Aorta (tissue), 5 donors: ENCODE data around the gene SPACDR. TPM values are rescaled to one million over a fixed set of nuclear protein-coding genes. Genes with fewer than 3 reads are reported as not detected.

ENCODE experiments used
- ATAC-seq: fragments of 200-7000 bp; cut with Tn5 transposase; one replicate; pipeline ENCODE4 v1.9.1; 2022; ENCODE audit warnings: moderate library complexity; ENCODE audit not compliant: low FRiP score
- DNase-seq, 2 donors: peaks; one replicate each; pipeline ENCODE4 v3.0.0-alpha.2; 2020
- H3K27ac ChIP-seq, 2 donors: one replicate each; pipeline ENCODE4 v1.5.1; 2013; ENCODE audit warnings: low read length in 2 of 2, mild to moderate bottlenecking in 2 of 2, moderate library complexity in 2 of 2, control low read depth in 1 of 2, inconsistent platforms in 1 of 2, low read depth in 1 of 2
- H3K27me3 ChIP-seq, 2 donors: one replicate each; pipeline ENCODE4 v1.6.1; 2013; ENCODE audit warnings: control low read depth in 1 of 2, low read length in 1 of 2, mild to moderate bottlenecking in 1 of 2, moderate library complexity in 1 of 2; ENCODE audit not compliant: insufficient read depth in 2 of 2, control insufficient read depth in 1 of 2
- H3K36me3 ChIP-seq, 2 donors: one replicate each; pipeline ENCODE4 v1.6.1; 2013; ENCODE audit warnings: control low read depth in 1 of 2, low read length in 1 of 2, mild to moderate bottlenecking in 1 of 2; ENCODE audit not compliant: insufficient read depth in 2 of 2, control insufficient read depth in 1 of 2
- H3K4me1 ChIP-seq, 2 donors: one replicate each; pipeline ENCODE4 v1.6.1; 2013; ENCODE audit warnings: low read length in 2 of 2, control low read depth in 1 of 2, mild to moderate bottlenecking in 1 of 2, moderate library complexity in 1 of 2; ENCODE audit not compliant: insufficient read depth in 2 of 2, control insufficient read depth in 1 of 2
- H3K4me3 ChIP-seq, 2 donors: one replicate each; pipeline ENCODE4 v1.5.1; 2013; ENCODE audit warnings: low read length in 2 of 2, control low read depth in 1 of 2, mild to moderate bottlenecking in 1 of 2
- H3K9me3 ChIP-seq: one replicate; pipeline ENCODE4 v1.6.1; 2013; ENCODE audit warnings: mild to moderate bottlenecking, low read length; ENCODE audit not compliant: control insufficient read depth
- WGBS, 2 donors: extraction: QIAGEN DNeasy Blood & Tissue Kit; methylation state at CpG; one replicate each; pipeline ENCODE4 v1.1.7; 2013; 5-methylcytosine and 5-hydroxymethylcytosine counted together
- intact Hi-C, 2 donors: fragments of 100-400 bp; cut with DNase I; formaldehyde crosslinking; loops; one replicate each; pipeline versions ENCODE4 v1.14.2 to v1.15.0; 2022
- polyA plus RNA-seq, 2 donors: library from polyadenylated mRNA; stranded (reverse); fragments of 200-250 nt; gene quantifications; one replicate each; pipeline ENCODE4 v1.2.3, GENCODE V29; 2013
- total RNA-seq, 2 donors: library from RNA; stranded (reverse); fragmentation: NEBNext Ultra II Directional; extraction: Animal tissue kit (Norgen Biotek cat#: 25700); gene quantifications; one replicate each; pipeline ENCODE4 v1.2.1, GENCODE V29; 2021
- donor health status: healthy with polysubstance abuse.
- donor health status: Bipolar disorder and iron deficiency.
- donor health status: DM: no; HTN: no; CAD: no.
- donor health status: DM: no; HTN: no; CAD: no.
- donor health status: DM: yes; HTN: yes; CAD: no.

Gene SPACDR
- total and polyA plus RNA-seq, 4 donors: 0.31 to 2.0 (median 1.0) TPM; not detected in 1

- H3K36me3 ChIP-seq: no peaks in the 10 kb centered on the region
- WGBS, 2 donors: 87 to 88% methylated on average over 28 to 30 of the region's 30 CpGs
- no peak overlapping the region for H3K27ac ChIP-seq
- H3K4me3 ChIP-seq: no peak overlapping the region
- ATAC-seq (no peak), DNase-seq (peak in 1 of 2 donors; percentile 76)
- intact Hi-C loops: no loop called here
- no peaks in the 10 kb centered on the region for H3K9me3 ChIP-seq
- no peaks in the 10 kb centered on the region for H3K4me1 ChIP-seq
- H3K27me3 ChIP-seq: no peaks in the 10 kb centered on the region
Measured at GRCh38 chr7:100486753-100487446, 22.8 kb upstream of the SPACDR start.

- H3K9me3 ChIP-seq: no peaks in the 10 kb centered on the region
- intact Hi-C loops: no loop called here
- no peak overlapping the region for H3K27ac ChIP-seq
- DNase-seq: no peak
- H3K27me3 ChIP-seq: no peaks in the 10 kb centered on the region
- no peaks in the 10 kb centered on the region for H3K36me3 ChIP-seq
- no peak for ATAC-seq
- no peak overlapping the region for H3K4me3 ChIP-seq
- WGBS, 2 donors: 92 to 95% methylated on average over 5 of the region's 5 CpGs
- H3K4me1 ChIP-seq: no peaks in the 10 kb centered on the region
Measured at GRCh38 chr7:100486111-100486636, 22.1 kb upstream of the SPACDR start.

GRCh38 chr7:100485471-100485876 lies 21.4 kb upstream of the SPACDR start:
- Histone ChIP-seq H3K27ac (no peak overlapping the region), H3K4me3 (no peak overlapping the region), H3K4me1 (no peaks in the 10 kb centered on the region), H3K36me3 (no peaks in the 10 kb centered on the region), H3K9me3 (no peaks in the 10 kb centered on the region), H3K27me3 (no peaks in the 10 kb centered on the region)
- ATAC-seq (no peak), DNase-seq (no peak)
- intact Hi-C loops: no loop called here
- 89 to 94% methylated on average over 3 to 4 of the region's 4 CpGs for WGBS, 2 donors

DNA sequence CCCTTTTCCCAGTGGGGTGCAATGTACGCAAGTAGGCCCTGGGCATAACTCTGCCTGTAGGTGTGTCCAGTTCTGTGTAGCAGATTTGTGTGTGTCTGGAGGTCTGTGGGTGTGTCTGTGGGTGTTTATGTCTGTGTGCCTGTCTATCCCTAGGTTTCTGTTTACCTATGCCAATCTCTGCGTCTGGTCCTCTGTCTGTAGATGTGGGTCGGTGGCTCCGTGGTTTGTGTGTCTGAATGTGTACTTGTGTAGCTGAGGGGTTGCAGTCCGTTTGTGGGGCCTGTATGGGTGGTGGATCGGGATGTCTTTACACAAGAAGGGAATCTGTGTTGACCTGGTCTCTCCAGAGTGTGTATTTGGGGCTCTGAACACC lies 20.6 kb upstream of the SPACDR start:
- intact Hi-C loops: no loop called here
- Histone ChIP-seq H3K27ac (no peak overlapping the region), H3K4me1 (no peaks in the 10 kb centered on the region), H3K4me3 (no peak overlapping the region), H3K36me3 (no peaks in the 10 kb centered on the region), H3K9me3 (no peaks in the 10 kb centered on the region), H3K27me3 (no peaks in the 10 kb centered on the region)
- WGBS, 2 donors: 90 to 92% methylated on average over 6 of the region's 6 CpGs
- DNase-seq: no peak
- no peak for ATAC-seq

- Histone ChIP-seq H3K36me3 (no peaks in the 10 kb centered on the region), H3K27ac (no peak within 1 kb of the TSS), H3K9me3 (no peaks in the 10 kb centered on the region), H3K4me1 (no peaks in the 10 kb centered on the region), H3K4me3 (peak within 1 kb of the TSS; percentile 38 to 73), H3K27me3 (no peaks in the 10 kb centered on the region)
- intact Hi-C loops: loop anchor here in 1 of 2 donors (1.0 kb wide), 1 partner anchor 15 kb away; no protein-coding TSS in a partner anchor
- ATAC-seq: peak; percentile 65
- peak in 1 of 2 donors; percentile 82 for DNase-seq
- WGBS, 2 donors: 22 to 69% methylated on average over 13 to 45 of the region's 45 CpGs
Measured at GRCh38 chr7:100483722-100484672, 19.9 kb upstream of the SPACDR start, which contains the start of gene NYAP1. Gene NYAP1 (plus strand): TSS chr7:100483927. CDS start chr7:100485312, 1,385 bp downstream.

DNA sequence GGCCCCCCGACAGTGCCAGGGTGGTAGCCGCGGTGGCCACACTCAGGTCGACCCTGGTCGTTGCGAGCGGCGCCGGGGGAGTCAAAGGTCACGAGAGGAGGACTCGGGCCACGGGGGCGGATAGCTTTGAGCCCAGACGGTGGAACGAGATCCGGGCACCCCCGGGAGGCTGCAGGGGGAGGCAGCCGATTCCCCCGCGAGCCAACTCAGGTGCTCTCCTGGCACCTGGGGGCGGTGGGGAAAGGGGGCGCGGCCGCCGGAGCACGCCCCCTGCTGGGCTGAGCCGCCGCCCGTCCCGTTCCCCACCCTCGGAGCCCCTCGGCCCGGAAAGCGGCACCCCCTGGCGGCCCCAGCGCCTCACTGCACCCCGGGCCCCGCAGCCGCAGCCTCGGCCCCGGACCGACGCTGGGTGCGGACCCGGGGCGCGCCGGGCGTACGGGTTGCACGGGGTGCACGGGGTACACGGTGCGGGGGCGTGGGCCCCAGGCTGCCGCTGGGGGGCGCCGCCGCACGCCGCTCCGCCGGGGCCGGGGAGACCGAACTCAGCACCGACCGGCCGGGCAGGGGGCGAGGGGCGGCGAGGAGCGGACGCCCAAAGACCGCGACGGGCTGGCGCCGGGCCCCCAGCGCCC lies 19.1 kb upstream of the SPACDR start:
- intact Hi-C loops: loop anchor here in 1 of 2 donors (1.0 kb wide), 1 partner anchor 14 kb away; no protein-coding TSS in a partner anchor
- 1 to 3% methylated on average over 14 to 79 of the region's 79 CpGs for WGBS, 2 donors
- H3K27ac ChIP-seq: no peak overlapping the region
- H3K27me3 ChIP-seq: no peaks in the 10 kb centered on the region
- H3K4me3 ChIP-seq: peak overlapping the region; percentile 38 to 73
- DNase-seq: peak; percentile 68 to 91
- H3K4me1 ChIP-seq: no peaks in the 10 kb centered on the region
- ATAC-seq: peak; percentile 68
- H3K36me3 ChIP-seq: no peaks in the 10 kb centered on the region
- no peaks in the 10 kb centered on the region for H3K9me3 ChIP-seq

DNA sequence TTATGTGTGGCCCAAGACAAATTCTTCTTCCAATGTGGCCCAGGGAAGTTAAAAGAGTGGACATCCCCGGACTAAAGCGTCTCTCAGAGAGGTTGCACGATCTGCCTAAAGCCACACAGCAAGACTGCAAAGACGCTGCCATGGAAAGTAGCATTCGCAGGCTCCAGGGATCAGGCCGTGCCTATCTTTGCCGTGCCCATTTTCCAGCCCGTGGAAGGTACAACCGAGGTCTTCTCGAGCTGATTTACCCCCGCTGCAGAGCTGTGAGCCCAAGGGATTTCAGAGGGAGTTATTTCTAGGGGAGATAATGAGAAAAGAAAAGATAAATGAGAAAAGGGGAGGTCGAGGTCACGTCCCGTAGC lies 18.6 kb upstream of the SPACDR start:
- H3K27ac ChIP-seq: no peak overlapping the region
- no peaks in the 10 kb centered on the region for H3K27me3 ChIP-seq
- no peaks in the 10 kb centered on the region for H3K4me1 ChIP-seq
- no peaks in the 10 kb centered on the region for H3K9me3 ChIP-seq
- H3K4me3 ChIP-seq: no peak overlapping the region
- ATAC-seq (no peak), DNase-seq (no peak)
- H3K36me3 ChIP-seq: no peaks in the 10 kb centered on the region
- 41 to 45% methylated on average over 14 of the region's 14 CpGs for WGBS, 2 donors
- intact Hi-C loops: loop anchor here in 1 of 2 donors (1.0 kb wide), 1 partner anchor 13 kb away; no protein-coding TSS in a partner anchor

- no peaks in the 10 kb centered on the region for H3K36me3 ChIP-seq
- no peaks in the 10 kb centered on the region for H3K9me3 ChIP-seq
- no peak overlapping the region for H3K27ac ChIP-seq
- DNase-seq: no peak
- intact Hi-C loops: no loop called here
- no peak for ATAC-seq
- no peak overlapping the region for H3K4me3 ChIP-seq
- H3K27me3 ChIP-seq: no peaks in the 10 kb centered on the region
- WGBS, 2 donors: 87 to 92% methylated on average over 1 of the region's 1 CpG
- H3K4me1 ChIP-seq: no peaks in the 10 kb centered on the region
Measured at GRCh38 chr7:100481466-100481865, 17.4 kb upstream of the SPACDR start.
